GM12892 (cell line): ENCODE measurements around the gene POLRMT.

Source experiments
- POLR2A ChIP-seq: IDR thresholded peaks from 2 replicates; pipeline ENCODE4 v1.6.1; 2011; ENCODE audit warnings: low read depth, low read length, control low read depth
- POLR2AphosphoS5 ChIP-seq: IDR thresholded peaks from 2 replicates; pipeline ENCODE4 v1.6.1; 2011; ENCODE audit warnings: low read depth, low read length, control low read depth

DNA sequence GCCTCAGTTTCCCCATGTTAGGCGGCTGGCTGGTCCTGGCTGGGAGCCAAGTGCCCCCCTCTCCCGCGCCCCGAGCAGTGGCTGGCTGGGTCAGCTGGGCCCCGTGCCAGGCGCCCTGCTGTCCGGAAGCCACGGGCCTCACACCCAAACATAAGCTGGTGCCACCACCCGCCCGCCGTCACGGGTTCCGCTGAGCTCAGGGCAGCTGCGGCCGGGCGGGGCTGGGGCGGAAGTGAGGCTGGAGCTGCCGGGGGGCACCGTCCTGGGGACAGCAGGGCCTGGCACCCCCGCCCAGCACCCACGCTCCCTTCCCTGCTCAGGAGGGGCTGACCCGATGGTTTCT is 24.4 kb downstream of the POLRMT start:
- no peak for TF ChIP-seq POLR2A
- no peak for TF ChIP-seq POLR2AphosphoS5
